IMR-90 (cell line): Measurements from ENCODE around the gene GUCY2D. TPM values are rescaled to one million over a fixed set of nuclear protein-coding genes. Genes with fewer than 3 reads are reported as not detected.

ENCODE experiments used
- ATAC-seq: fragments of 200-7000 bp; cut with Tn5 transposase; 2 replicates; pipeline ENCODE4 v1.9.1; 2020; ENCODE audit warnings: low read depth, mild to moderate bottlenecking, moderate library complexity
- BruUV-seq: library from RNA; stranded (reverse); fragments of 400-500 nt; replicated peaks from 2 replicates; lab custom pipeline; 2021; lab: Mats Ljungman, UMichigan
- CTCF ChIA-PET: fragments of 300-600 bp; formaldehyde crosslinking; extraction: SDS; loops from one replicate; lab custom pipeline; 2021; ENCODE audit warnings: antibody characterized with exemption; lab: Yijun Ruan, JAX
- POLR2A ChIA-PET: fragments of 300-600 bp; sonication (Branson Sonifier 250); formaldehyde crosslinking; loops from one replicate; lab custom pipeline; 2022; ENCODE audit warnings: antibody characterized with exemption; ENCODE audit not compliant: unreplicated experiment; lab: Charles Lee
- DNase-seq: peaks from one replicate; pipeline ENCODE4 v3.0.0; 2013
- H2AFZ ChIP-seq: replicated peaks from 2 replicates; pipeline ENCODE3; 2013; ENCODE audit warnings: low read length, mild to moderate bottlenecking; ENCODE audit not compliant: poor library complexity
- H2AK5ac ChIP-seq: 2 replicates; pipeline ENCODE4 v1.6.1; 2013; ENCODE audit warnings: low read depth, low read length, inconsistent platforms
- H2AK9ac ChIP-seq: replicated peaks from 2 replicates; pipeline ENCODE3; 2013; ENCODE audit warnings: mild to moderate bottlenecking, low read depth, low read length, moderate library complexity; ENCODE audit not compliant: poor library complexity
- H2BK120ac ChIP-seq: 2 replicates; pipeline ENCODE4 v1.6.1; 2013; ENCODE audit warnings: low read depth, low read length, inconsistent platforms
- H2BK15ac ChIP-seq: 3 replicates; pipeline ENCODE4 v1.6.1; 2013; ENCODE audit warnings: low read depth, low read length, inconsistent platforms
- H2BK20ac ChIP-seq: 2 replicates; pipeline ENCODE4 v1.6.1; 2013; ENCODE audit warnings: low read depth, mild to moderate bottlenecking, inconsistent platforms, low read length, moderate library complexity
- H2BK5ac ChIP-seq: 2 replicates; pipeline ENCODE4 v1.6.1; 2013; ENCODE audit warnings: mild to moderate bottlenecking, low read depth, low read length, inconsistent platforms; ENCODE audit not compliant: poor library complexity, severe bottlenecking
- H3K14ac ChIP-seq: replicated peaks from 2 replicates; pipeline ENCODE4 v1.6.1; 2013; ENCODE audit warnings: low read depth, low read length, inconsistent platforms
- H3K18ac ChIP-seq: 2 replicates; pipeline ENCODE4 v1.6.1; 2013; ENCODE audit warnings: low read depth, low read length, control low read depth
- H3K23ac ChIP-seq: 2 replicates; pipeline ENCODE4 v1.6.1; 2013; ENCODE audit warnings: low read depth, low read length, inconsistent platforms
- H3K27ac ChIP-seq: 2 replicates; pipeline ENCODE4 v1.5.1; 2013; ENCODE audit warnings: mild to moderate bottlenecking, control low read depth, low read length; ENCODE audit not compliant: insufficient read depth
- H3K27me3 ChIP-seq: 2 replicates; pipeline ENCODE4 v1.6.1; 2013; ENCODE audit warnings: low read length; ENCODE audit not compliant: control insufficient read depth, insufficient read depth
- H3K36me3 ChIP-seq: 2 replicates; pipeline ENCODE4 v1.6.1; 2013; ENCODE audit warnings: low read length, mixed read lengths; ENCODE audit not compliant: control insufficient read depth, insufficient read depth
- H3K4ac ChIP-seq: 2 replicates; pipeline ENCODE4 v1.6.1; 2013; ENCODE audit warnings: low read depth, low read length, inconsistent platforms
- H3K4me1 ChIP-seq: 2 replicates; pipeline ENCODE4 v1.6.1; 2013; ENCODE audit warnings: low read length, mixed read lengths; ENCODE audit not compliant: control insufficient read depth, insufficient read depth
- H3K4me2 ChIP-seq: 2 replicates; pipeline ENCODE4 v1.6.1; 2013; ENCODE audit warnings: low read depth, mild to moderate bottlenecking, control low read depth, low read length, moderate library complexity
- H3K4me3 ChIP-seq: 2 replicates; pipeline ENCODE4 v1.5.1; 2013; ENCODE audit warnings: low read depth, mild to moderate bottlenecking, control low read depth, low read length, moderate library complexity; ENCODE audit not compliant: insufficient read depth
- H3K56ac ChIP-seq: 2 replicates; pipeline ENCODE4 v1.6.1; 2013; ENCODE audit warnings: low read length, inconsistent platforms; ENCODE audit not compliant: insufficient read depth; ENCODE audit errors: extremely low read depth
- H3K79me1 ChIP-seq, 2 experiments: 2 replicates each; pipeline ENCODE4 v1.6.1; 2013; ENCODE audit warnings: low read length in 2 of 2, inconsistent platforms in 1 of 2, low read depth in 1 of 2
- H3K9ac ChIP-seq: 2 replicates; pipeline ENCODE4 v1.6.1; 2013; ENCODE audit warnings: low read depth, low read length, control low read depth
- H3K9me1 ChIP-seq: 2 replicates; pipeline ENCODE4 v1.6.1; 2013; ENCODE audit warnings: low read length, inconsistent platforms; ENCODE audit not compliant: insufficient read depth
- H3K9me3 ChIP-seq: 2 replicates; pipeline ENCODE4 v1.6.1; 2013; ENCODE audit warnings: low read length; ENCODE audit not compliant: control insufficient read depth, insufficient read depth
- H4K20me1 ChIP-seq: 2 replicates; pipeline ENCODE4 v1.6.1; 2013; ENCODE audit warnings: low read length, inconsistent platforms; ENCODE audit not compliant: insufficient read depth
- H4K5ac ChIP-seq: 2 replicates; pipeline ENCODE4 v1.6.1; 2013; ENCODE audit warnings: mild to moderate bottlenecking, low read depth, low read length, control low read depth
- H4K8ac ChIP-seq, 2 experiments: 2 replicates each; pipeline ENCODE4 v1.6.1; 2013; ENCODE audit warnings: low read depth in 2 of 2, low read length in 2 of 2, control low read depth in 1 of 2, inconsistent platforms in 1 of 2
- H4K91ac ChIP-seq: 2 replicates; pipeline ENCODE4 v1.6.1; 2013; ENCODE audit warnings: low read depth, low read length, inconsistent platforms; ENCODE audit not compliant: insufficient read depth
- BHLHE40 ChIP-seq: fragments of 150-350 bp; IDR thresholded peaks from 2 replicates; pipeline ENCODE4 v1.6.1; 2016; ENCODE audit warnings: mild to moderate bottlenecking, low read depth, low read length
- CEBPB ChIP-seq: IDR thresholded peaks from 2 replicates; pipeline ENCODE4 v1.6.1; 2012; ENCODE audit warnings: low read depth, low read length, improper control_type of control experiment
- CHD1 ChIP-seq: IDR thresholded peaks from 2 replicates; pipeline ENCODE4 v1.6.1; 2012; ENCODE audit warnings: low read depth, low read length, improper control_type of control experiment
- CTCF ChIP-seq: conservative IDR thresholded peaks from 2 replicates; pipeline ENCODE4 v1.5.1; 2012; ENCODE audit warnings: mild to moderate bottlenecking, low read depth, low read length, improper control_type of control experiment
- ELK1 ChIP-seq: fragments of 150-350 bp; IDR thresholded peaks from 2 replicates; pipeline ENCODE4 v1.6.1; 2016; ENCODE audit warnings: low read depth, mild to moderate bottlenecking, low read length, moderate library complexity, borderline replicate concordance
- FOS ChIP-seq: fragments of 150-350 bp; IDR thresholded peaks from 2 replicates; pipeline ENCODE4 v1.6.1; 2016; ENCODE audit warnings: low read depth, low read length
- MAFK ChIP-seq: IDR thresholded peaks from 2 replicates; pipeline ENCODE4 v1.6.1; 2012; ENCODE audit warnings: low read depth, low read length, improper control_type of control experiment
- MAZ ChIP-seq: IDR thresholded peaks from 2 replicates; pipeline ENCODE4 v1.6.1; 2012; ENCODE audit warnings: low read depth, mild to moderate bottlenecking, low read length, improper control_type of control experiment, moderate library complexity, borderline replicate concordance
- MXI1 ChIP-seq: IDR thresholded peaks from 2 replicates; pipeline ENCODE4 v1.6.1; 2012; ENCODE audit warnings: low read depth, mild to moderate bottlenecking, low read length, moderate library complexity, borderline replicate concordance
- NFE2L2 ChIP-seq: fragments of 150-350 bp; IDR thresholded peaks from 2 replicates; pipeline ENCODE4 v1.6.1; 2016; ENCODE audit warnings: low read depth, mild to moderate bottlenecking, low read length
- POLR2A ChIP-seq: IDR thresholded peaks from 2 replicates; pipeline ENCODE4 v1.6.1; 2012; ENCODE audit warnings: mild to moderate bottlenecking, low read depth, low read length
- RAD21 ChIP-seq: IDR thresholded peaks from 2 replicates; pipeline ENCODE4 v1.6.1; 2012; ENCODE audit warnings: low read length, improper control_type of control experiment
- RCOR1 ChIP-seq: IDR thresholded peaks from 2 replicates; pipeline ENCODE4 v1.6.1; 2012; ENCODE audit warnings: mild to moderate bottlenecking, low read length, improper control_type of control experiment; ENCODE audit not compliant: insufficient replicate concordance
- RFX5 ChIP-seq: IDR thresholded peaks from 2 replicates; pipeline ENCODE4 v1.8.0; 2012; ENCODE audit warnings: low read depth, mild to moderate bottlenecking, low read length, moderate library complexity
- SMC3 ChIP-seq: fragments of 150-350 bp; IDR thresholded peaks from 2 replicates; pipeline ENCODE4 v1.6.1; 2016; ENCODE audit warnings: low read depth, mild to moderate bottlenecking, antibody characterized with exemption, low read length, moderate library complexity
- USF2 ChIP-seq: fragments of 150-350 bp; IDR thresholded peaks from 2 replicates; pipeline ENCODE4 v1.6.1; 2017; ENCODE audit warnings: mild to moderate bottlenecking, antibody characterized with exemption, low read length, low read depth
- WGBS, 2 experiments: methylation state at CpG; one replicate each; pipeline versions ENCODE4 v1.1.5 to v1.1.7; 2013; ENCODE audit warnings: missing lambda C conversion rate in 2 of 2; ENCODE audit not compliant: insufficient read length in 1 of 2; ENCODE audit errors: extremely low coverage in 2 of 2; 5-methylcytosine and 5-hydroxymethylcytosine counted together
- dilution Hi-C: fragments of 300-500 bp; cut with HindIII; formaldehyde crosslinking; loops from one replicate; pipeline ENCODE4 v1.14.3; 2018; ENCODE audit warnings: low sequenced_read_pairs; ENCODE audit not compliant: unreplicated experiment
- in situ Hi-C: fragments of 300-500 bp; cut with MboI; formaldehyde crosslinking; loops from 3 replicates; pipeline ENCODE4 v1.14.3; 2019; ENCODE audit warnings: low sequenced_read_pairs, inconsistent platforms, mixed read lengths
- intact Hi-C: fragments of 100-400 bp; cut with micrococcal nuclease; formaldehyde crosslinking; loops from 2 replicates; pipeline ENCODE4 v1.10.0; 2022
- polyA plus RNA-seq, 3 experiments: library from polyadenylated mRNA; depleted of rRNA; stranded (reverse); fragments of >200 nt; gene quantifications; 2 replicates each; pipeline ENCODE4 v1.2.3, GENCODE V29; 2012; ENCODE audit warnings: low replicate concordance in 1 of 3
- total RNA-seq: library from RNA; depleted of rRNA; stranded (reverse); fragments of >200 nt; gene quantifications from 2 replicates; pipeline ENCODE4 v1.2.3, GENCODE V29; 2012

The GUCY2D gene
- total and polyA plus RNA-seq, 2 of the 4 experiments (the other 2 are of a cell fraction), result 0.03 TPM; not detected in 1

GRCh38 chr17:8032442-8032841 lies 30.0 kb downstream of the GUCY2D start:
- BruUV-seq, result no TSS peak
- H2BK20ac ChIP-seq, result no peak overlapping the region
- H4K20me1 ChIP-seq, result no peaks in the 10 kb centered on the region; the same call in 1 of the 2 replicates
- H4K91ac ChIP-seq, result no peak overlapping the region
- H3K4me2 ChIP-seq, result no peak overlapping the region
- ATAC-seq (no peak), DNase-seq (no peak)
- intact Hi-C loops (no loop called here), in situ Hi-C loops (no loop called here), dilution Hi-C loops (no loop called here)
- CTCF ChIA-PET, result interaction anchor here (1.0 kb wide), 1 partner anchor 9 kb away, joined by 3 read pairs; no protein-coding TSS in a partner anchor
- POLR2A ChIA-PET, result no interaction called here
- no peak overlapping the region for H3K27ac ChIP-seq
- H3K9me3 ChIP-seq, result 0 out of 2 replicates have a peak, but pooled peaks cover 5% of the 10 kb centered on the region
- H3K9ac ChIP-seq, result no peak overlapping the region
- peaks cover 2% of the 10 kb centered on the region; the same call in 1 of the 2 replicates for H3K4me1 ChIP-seq
- H2BK120ac ChIP-seq, result no peak overlapping the region
- H3K4ac ChIP-seq, result no peak overlapping the region
- H3K4me3 ChIP-seq, result no peak overlapping the region
- TF ChIP-seq FOS (no peak), RFX5 (no peak), POLR2A (no peak), SMC3 (no peak), MXI1 (no peak), MAFK (no peak), NFE2L2 (no peak), CHD1 (no peak), CTCF (no peak), RAD21 (no peak), RCOR1 (no peak), BHLHE40 (no peak), MAZ (no peak), USF2 (no peak), CEBPB (no peak), ELK1 (no peak)
- H2BK15ac ChIP-seq, result no peak overlapping the region
- no peak overlapping the region for H2AFZ ChIP-seq
- no peak overlapping the region for H3K23ac ChIP-seq
- no peak overlapping the region for H4K8ac ChIP-seq
- no peaks in the 10 kb centered on the region for H3K9me1 ChIP-seq
- no CpG with 5 or more reads among the region's 2 CpGs for WGBS, 2 experiments
- no peaks in the 10 kb centered on the region for H3K36me3 ChIP-seq
- no peak overlapping the region for H4K5ac ChIP-seq
- H3K14ac ChIP-seq, result no peak overlapping the region
- H3K79me1 ChIP-seq, result no peaks in the 10 kb centered on the region
- no peak overlapping the region for H3K56ac ChIP-seq
- no peak overlapping the region for H2BK5ac ChIP-seq
- H2AK9ac ChIP-seq, result no peak overlapping the region
- H2AK5ac ChIP-seq, result no peak overlapping the region
- peaks cover 35% of the 10 kb centered on the region for H3K27me3 ChIP-seq
- no peak overlapping the region for H3K18ac ChIP-seq
